HG03565 (cell line): ENCODE measurements around the gene S100A8.
"Not testable (repeated sequence)": the region's sequence is repeated elsewhere in the genome, so short reads cannot be mapped to it uniquely, and the experiment has no call there.

Source experiments
- ATAC-seq: cut with Tn5 transposase; IDR thresholded peaks from one replicate; pipeline ENCODE4 v1.9.1; 2021; ENCODE audit warnings: mild to moderate bottlenecking, moderate library complexity; ENCODE audit not compliant: unreplicated experiment

S100A8 gene

DNA sequence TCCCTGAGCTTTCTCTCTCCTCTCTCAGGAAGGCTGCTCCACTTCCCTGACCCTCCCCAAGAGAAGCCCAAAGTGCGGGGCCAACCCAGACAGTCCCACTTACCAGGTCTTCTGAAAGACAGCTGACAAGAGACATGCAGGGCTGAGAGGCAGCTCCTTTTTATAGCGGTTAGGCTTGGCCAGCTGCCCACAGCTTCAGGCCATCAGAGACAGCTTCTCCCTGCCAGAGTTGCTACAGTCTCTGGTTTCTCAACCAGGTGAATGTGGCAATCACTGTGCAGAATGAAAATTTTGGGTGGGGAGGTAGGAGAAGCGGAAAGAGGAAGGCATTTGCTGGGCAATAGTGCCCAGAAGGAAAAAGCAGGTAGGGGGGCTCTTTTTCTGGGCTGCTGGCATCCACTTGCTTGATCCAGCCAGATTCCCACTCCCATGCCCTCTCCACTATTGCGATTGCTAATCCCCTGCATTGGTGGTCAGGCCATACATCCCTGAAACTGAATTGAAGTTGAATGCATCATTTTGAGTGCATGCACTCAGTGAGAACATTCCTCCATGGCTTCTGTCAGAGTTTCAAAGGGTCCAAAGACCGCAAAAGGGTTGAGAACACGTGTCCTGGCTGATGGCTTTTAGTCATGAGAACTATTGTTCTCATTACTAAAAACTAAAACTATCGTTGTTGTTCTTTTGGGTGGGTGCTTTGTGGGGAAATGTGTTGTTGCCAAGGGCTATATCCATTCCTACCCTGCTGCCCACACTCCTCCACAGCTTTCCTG, at the start of gene S100A8:
Gene S100A8, minus strand, starts transcription at position 136 of the 773 bp plus-strand sequence. CDS start 538 bp downstream, outside the sequence.
- ATAC-seq = no peak

DNA sequence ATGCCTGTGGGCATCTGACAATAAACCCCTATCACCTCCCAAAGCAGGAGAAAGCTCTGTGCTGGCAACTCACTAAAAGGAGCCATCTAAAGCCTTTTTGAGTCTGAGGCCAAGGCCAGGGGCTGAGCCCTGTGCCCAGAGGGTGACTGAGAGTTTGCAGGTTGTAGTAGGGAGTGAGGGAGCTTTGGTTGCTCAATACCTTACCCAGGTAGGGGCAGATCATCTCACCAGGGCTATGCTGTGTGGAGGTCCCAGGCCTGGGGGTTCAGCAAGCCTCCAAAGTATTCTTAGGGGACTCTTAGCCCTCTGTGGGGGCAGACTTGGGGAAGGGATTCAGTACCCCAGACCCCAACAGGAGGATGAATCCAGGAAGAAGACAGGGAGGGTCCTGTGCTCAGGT, 48.4 kb upstream of the S100A8 start:
- no peak for ATAC-seq

DNA sequence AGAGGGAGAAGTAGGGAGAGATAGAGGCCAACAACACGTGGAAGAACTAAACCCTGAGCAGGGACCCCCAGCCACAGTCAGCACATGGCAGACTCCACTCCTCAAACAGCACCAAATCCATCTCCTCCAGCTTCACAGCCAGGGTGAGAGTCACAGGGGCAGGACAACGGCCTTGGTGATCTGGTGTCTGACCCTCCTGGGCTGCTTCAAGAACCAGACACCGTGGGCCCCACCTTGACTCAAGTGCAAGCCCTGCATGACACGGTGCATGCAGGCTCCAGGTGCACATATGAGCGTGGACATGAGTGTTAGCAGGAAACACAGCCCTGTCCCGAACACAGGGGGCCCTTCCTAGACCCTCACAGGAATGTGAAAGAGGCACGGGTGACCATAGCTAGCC, 47.7 kb upstream of the S100A8 start:
- no peak for ATAC-seq

DNA sequence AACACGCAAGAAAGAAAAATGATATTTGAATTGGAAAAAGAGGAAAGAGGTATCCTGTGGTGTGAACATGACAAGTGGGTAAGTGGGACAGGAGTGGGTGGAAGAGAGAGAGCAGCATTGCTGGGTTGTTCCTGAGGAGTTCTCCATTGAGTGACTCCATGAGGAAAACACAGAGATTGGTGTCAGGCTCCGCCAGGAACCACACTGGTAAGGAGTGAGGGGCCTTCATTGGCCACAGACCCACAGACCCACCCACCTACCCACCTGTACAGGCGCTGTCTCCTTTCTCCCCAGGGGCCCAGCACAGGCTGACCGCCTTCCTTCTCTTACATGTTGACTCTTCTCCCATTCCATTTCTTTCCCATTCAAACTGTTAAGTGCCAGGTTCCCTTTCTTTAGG, 46.4 kb upstream of the S100A8 start:
- no peak for ATAC-seq

DNA sequence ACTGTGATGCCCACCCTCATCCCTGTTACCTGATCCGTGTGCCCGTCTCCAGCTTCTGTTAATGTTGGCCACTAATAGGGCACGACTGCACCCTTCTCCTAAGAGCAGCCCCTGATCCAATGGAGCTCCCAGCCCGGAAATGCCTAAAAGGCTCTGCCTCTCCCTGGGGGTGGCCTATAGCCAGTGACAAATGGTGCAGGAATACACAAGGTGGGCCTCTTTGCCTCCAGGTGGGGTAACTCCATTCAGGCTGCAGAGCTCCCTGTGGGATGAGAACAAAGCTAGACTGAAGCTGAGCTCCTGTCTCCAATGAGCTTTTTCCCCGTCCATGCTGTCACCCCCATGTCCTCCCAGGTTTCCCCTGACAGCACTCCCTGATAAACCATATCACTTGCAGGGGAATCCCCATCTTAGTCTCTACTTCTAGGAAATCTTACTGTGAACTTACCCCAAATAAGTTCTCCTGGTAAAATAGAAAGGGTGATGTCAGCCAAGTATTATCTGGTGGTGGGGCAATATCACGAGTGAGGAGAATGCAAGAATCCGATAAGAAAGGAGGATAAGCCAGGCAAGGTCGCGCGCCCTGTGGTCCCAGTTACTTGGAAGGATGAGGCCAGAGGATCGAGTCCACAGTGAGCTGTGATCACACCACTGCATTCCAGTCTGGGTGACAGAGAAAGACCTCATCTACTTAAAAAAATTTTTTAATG, 44.0 kb upstream of the S100A8 start:
- no peak for ATAC-seq

DNA sequence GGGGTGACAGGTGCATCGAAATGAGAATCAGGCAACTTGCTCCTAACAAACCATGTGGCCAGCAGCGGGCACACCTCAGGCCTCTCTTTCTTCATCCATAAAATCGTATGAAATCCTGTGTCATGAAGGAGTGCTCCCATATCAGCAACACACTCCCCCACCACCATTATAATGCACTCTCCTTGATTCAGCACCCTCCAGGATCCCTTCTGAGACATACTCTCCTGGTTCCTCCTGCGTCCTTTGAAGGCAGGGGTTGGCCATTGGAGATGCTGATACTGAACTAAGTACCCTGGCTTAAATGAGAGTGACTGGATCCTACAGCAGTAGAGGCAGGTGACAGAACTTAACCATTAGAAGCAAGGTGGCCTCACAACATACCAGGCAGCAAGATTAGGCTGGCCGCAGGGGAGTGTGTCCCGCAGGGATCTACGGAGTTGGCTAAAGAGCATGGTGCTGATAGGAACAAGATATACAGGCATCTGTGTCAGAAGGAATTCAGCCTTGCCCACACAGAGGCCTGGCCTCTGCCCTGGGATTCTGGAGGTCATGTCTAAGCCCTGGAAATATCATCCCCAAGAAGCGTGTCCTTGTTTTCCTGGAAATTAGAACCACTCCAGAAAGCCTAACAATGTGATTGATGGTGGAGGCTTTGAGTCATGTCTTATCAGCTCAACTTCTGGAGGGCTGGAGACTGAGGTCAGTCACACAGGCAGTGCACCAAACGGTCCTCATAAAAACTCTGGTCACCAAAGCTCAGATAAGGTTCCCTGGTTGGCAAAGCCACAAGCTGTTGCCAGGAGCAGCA, 42.2 kb upstream of the S100A8 start:
- no peak for ATAC-seq

DNA sequence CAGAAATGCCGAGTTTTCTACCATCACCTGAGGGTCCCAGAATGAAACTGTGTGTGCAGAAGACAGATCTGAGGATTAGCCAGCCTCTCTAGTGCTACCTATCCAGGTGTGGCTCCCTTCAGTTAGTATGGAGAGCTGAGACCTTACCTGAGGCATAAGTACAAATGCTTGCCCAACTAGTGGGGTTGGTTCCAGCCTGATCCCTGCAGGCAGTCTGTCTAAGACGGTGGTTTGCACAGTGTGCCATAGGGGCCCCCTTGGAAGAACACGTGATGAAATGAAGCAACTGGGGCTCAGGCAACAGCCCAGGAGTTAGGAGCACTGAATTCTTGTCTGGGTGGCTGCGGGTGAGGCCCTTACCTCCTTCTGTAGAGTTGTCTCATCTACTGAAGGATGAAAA, 41.1 kb upstream of the S100A8 start:
- ATAC-seq = no peak

DNA sequence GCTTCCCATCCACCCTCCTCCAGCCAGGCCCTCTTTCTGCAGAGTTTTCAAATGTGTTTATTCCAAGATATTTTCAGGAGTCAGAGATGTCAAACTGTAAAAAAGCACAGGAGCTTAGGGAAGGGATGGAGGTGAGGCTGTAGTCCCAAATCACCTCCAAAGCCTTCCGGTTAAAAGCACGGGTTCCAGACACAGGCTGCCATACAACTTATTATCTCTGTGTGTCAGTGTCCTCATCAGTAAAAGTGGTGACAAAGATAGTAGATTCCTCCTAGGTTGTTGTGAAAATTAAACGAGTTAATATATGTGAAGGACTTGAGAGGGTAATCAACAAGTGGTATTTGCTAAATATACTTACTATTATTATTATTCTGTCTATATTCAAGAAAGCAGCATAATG, 40.6 kb upstream of the S100A8 start:
- no peak for ATAC-seq

DNA sequence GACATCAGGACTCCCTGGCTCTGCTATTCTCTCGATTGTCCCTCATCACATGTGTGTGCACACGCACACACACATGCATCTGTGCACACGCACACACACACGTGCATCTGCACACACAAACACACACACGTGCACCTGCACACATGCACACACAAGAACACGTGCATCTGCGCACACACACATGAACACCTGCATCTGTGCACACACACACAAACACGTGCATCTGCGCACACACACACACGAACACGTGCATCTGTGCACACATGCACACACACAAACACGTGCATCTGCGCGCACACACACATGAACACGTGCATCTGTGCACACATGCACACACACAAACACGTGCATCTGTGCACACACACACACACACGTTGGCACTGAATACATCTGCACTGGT, 40.1 kb upstream of the S100A8 start:
- no peak for ATAC-seq

DNA sequence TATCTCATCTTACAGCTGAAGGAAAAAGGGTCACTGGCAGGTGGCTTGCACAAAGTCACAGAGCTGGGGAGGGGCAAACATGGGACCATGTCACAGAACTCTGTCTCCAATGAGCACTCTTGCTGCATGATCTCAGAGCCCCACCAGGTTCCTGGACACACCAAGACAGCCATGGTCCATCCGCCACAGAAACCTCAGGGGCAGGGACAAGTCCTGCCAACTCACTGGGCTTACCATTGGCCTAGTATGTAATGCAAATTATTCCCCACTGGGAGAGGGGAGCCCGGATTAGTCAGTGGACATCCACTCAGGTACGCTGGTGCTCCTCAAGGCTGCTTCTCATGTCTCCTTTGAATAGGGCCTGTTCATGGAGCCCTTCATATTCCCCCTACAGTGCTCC, 39.7 kb upstream of the S100A8 start:
- no peak for ATAC-seq

DNA sequence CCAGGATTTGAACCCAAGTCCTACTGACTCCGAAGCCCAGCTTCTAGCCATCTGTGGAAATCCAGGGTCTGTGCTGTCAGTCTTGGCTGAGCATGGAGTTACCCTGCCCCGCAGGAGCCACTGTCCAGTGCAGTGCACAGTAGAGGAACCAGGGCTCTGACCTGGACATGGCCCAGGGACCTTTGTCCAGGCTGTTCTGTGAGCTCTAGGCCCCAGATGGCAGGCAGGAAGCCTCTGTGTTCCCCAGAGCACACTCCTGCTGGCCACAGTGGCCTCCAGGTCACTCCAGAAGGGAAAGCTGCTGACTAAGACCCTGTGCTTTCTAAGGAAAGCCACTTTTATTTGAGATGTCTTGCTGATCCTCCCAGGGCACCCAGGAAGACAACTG, 39.3 kb upstream of the S100A8 start:
- no peak for ATAC-seq

DNA sequence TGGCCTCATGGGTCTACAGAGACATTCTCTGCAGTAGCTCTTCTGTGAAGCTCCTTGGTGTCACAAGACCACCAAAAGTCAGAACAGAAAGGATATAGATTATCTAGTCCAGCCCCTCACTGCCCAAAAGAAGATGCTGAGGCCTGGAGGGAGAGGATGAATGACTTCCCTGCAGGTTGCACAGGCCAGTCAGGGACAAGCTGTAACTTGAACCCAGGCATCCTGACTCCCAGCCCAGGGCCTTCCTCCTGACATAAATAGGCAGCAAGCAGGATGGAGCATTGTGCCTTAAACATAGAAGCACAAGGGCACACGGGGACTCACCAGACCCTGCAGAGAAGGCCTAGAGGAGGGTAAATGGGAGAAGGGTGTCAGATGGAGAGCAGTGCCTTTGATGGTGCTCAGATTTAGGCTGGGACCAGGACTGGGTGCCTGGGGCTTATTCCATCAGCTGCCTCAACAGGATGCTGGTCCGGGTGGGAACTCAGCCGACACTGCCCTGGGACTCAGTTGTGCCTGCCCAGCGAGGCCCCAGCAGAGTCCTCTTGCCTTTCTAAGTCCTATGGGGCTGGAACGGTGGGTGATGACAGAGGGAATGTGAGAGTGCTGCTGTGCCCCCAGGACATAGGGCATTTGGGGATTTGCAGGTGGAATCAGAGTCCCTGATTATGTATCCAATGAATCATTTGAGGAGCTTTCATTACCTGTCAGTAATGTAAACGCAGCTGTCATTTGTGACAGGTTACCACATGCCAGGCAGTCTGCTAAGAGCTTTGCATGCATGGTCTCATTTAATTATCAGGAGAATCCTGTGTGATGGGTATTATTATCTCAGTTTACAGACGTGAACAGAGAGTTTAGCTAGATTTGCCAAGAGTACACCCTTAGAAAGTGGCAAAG, 38.6 kb upstream of the S100A8 start:
- no peak for ATAC-seq

DNA sequence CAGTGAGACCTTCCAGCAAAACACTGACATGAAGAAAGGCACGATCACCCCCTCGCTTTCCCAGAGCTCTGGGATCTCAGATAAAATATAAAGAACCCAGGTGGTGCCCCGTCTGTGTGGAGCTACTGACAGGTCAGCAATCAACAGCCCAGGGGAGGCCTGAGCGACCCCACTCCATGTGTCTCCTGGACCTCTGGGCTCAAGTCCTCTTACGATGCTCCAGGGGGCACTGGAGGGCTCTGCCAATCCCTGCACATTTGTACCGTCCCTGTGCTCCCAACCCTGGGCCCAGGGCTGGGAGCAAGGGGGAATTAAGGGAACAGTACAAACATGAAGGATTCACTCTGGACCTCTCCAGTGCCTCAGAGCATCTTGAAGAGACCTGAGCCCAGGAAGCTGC, 37.9 kb upstream of the S100A8 start:
- no peak for ATAC-seq

DNA sequence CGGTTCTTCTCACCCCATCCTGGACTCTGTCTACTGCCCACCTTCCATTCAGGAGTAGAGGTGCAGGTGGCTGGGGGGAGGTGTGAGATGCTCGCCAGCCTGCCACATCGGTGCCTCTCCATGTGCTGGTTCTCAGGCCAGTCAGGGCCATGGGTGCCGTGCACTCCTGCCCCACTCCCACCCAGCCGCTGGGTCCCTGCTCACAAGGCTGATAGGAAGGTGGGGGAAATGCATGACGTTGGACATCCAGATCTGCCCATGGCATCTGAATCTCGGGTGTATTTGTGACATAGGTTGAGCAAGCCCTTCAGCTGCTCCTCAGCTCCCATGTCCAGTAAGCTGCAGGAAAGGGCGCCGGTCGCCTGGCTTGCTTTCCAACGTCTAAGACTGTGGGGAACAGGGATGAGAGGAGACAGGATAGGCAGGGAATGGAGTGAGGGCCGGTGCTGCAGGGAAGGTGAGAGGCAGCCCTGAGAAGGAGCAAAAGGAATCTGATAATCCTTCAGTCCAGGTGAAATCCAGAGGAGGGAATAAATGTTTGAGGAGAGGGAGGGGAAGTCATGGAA, 37.3 kb upstream of the S100A8 start:
- no peak for ATAC-seq

DNA sequence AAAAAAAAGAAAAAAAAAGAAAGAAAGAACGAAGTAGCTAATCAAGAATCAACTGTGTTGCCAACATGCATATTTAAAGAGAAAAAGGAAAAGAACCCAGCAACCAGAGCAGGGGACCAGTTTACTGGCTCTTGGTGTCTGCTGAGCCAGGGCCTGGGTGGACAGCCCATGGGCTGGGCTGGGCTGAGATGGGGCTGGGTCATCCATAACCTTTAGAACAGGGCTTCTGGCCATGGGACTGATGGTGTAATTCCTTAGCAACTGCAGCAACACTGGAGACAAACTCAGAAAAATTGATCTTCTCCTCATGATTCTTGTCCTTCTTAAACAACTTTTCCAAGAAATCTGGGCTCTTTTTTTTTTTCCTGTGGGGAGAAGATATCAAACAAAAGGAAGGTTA, 35.9 kb upstream of the S100A8 start:
- ATAC-seq = no peak

DNA sequence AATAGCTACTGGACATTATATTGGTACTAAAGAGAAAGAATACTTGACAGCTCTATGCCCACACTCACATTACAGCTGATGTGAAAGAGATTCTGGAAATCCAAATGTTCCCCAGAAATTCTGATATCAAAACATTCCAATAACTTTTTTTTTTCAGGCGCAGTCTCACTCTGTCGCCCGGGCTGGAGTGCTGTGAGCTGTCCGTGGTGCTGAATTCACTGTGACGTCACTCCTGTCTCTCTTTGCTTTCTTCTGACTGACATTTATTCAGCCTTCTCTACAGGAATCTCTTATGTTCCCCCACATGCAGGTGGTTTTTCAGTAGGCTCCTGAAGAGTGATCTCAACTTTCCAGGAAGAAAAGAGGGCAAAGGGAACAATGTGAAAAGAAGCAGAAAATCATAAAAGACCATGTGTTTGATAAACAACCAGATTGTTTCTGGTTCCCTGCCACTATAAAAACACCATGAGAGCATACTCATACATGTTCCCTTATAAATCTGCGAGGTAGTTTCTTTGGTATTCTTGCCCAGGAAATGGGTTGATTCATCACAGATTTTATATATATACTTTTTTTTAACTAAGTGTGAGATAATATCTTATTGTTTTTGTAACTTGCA, 31.7 kb upstream of the S100A8 start:
- ATAC-seq = no peak

DNA sequence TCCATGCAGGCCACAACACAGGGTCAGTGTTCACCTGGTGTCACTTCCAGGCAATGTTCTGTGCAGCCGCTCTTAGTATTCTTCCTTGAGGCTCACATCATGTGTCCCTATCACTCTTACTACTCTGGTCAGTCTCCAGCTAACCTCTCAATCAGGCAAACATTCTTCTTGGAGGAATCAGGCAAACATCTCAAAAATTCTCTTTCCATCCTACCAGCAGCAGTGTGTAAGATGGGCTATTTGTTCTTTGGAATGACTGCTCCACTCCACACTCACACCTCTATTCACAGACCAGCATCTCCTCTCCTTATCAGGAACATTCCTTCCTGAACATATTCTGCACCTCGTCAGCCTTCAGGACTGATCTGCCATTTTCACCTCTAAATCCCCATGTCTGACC, 29.4 kb upstream of the S100A8 start:
- ATAC-seq = no peak

DNA sequence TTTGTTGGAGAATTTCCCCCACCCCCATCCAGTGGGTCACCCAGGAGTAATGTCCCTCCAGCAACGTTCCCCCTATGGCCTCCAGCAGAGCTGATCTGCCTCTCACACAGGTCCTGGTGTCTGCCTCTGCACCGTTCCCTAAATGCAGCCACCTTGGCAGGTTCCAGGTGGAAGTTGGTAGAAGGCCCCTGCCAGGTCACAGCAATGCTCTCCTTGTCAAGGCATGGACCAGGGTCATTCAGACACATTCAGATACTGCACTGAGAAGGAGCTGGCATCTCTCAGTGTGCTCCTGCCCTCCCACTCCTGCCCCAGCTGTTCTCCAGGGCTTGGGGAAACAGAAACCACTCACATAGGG, 28.5 kb upstream of the S100A8 start:
- not testable (repeated sequence) for ATAC-seq

DNA sequence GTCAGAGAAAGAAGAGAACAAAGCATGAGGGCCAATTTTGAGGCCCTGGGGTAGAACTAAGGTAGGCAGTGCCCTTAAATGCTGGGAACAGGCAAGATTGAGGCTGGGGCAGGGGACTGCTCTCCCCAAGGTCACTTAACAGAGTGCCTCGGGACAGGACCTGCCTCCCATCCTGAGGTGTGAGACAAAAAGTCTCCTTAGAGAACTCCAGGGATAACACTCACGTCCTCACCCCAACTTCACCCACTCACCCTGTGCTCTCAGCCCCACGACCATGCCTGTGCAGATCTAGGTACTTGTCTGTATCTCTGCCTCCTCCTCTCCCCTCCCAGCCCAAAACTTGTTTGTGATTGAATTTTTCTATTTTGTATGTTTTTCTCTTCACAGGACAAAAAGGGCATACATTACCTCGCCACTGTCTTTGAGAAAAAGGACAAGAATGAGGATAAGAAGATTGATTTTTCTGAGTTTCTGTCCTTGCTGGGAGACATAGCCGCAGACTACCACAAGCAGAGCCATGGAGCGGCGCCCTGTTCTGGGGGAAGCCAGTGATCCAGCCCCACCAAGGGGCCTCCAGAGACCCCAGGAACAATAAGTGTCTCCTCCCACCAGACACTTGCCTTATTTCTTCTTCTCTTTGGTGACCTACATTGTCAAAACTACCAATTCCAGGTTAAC, 28.0 kb upstream of the S100A8 start:
- ATAC-seq = not testable (repeated sequence)
